Loucy (cell line): ENCODE measurements around the gene CDH26.

Experiments
- H2AFZ ChIP-seq: fragments of 200-600 bp; sonication (generic); 2 replicates; pipeline ENCODE4 v1.6.0; 2016; ENCODE audit warnings: antibody characterized with exemption, mild to moderate bottlenecking, low read length, moderate library complexity
- H3F3A ChIP-seq: fragments of 200-600 bp; 2 replicates; pipeline ENCODE4 v1.6.0; 2016; ENCODE audit warnings: antibody characterized with exemption, low read depth, mild to moderate bottlenecking
- H3K27me3 ChIP-seq: fragments of 200-600 bp; sonication (generic); 2 replicates; pipeline ENCODE4 v1.6.1; 2014; ENCODE audit warnings: low read length, mild to moderate bottlenecking; ENCODE audit not compliant: insufficient read depth, poor library complexity, severe bottlenecking
- H3K36me3 ChIP-seq: fragments of 200-600 bp; sonication (generic); 2 replicates; pipeline ENCODE4 v1.6.1; 2016; ENCODE audit warnings: low read length; ENCODE audit not compliant: insufficient read depth
- H3K4me1 ChIP-seq: fragments of 200-600 bp; sonication (generic); 2 replicates; pipeline ENCODE4 v1.5.1; 2014; ENCODE audit warnings: low read length, mild to moderate bottlenecking; ENCODE audit not compliant: insufficient read depth, poor library complexity, severe bottlenecking
- H3K4me2 ChIP-seq: fragments of 200-600 bp; sonication (generic); 2 replicates; pipeline ENCODE4 v1.6.0; 2014; ENCODE audit warnings: antibody characterized with exemption, low read length, low read depth, mild to moderate bottlenecking; ENCODE audit not compliant: poor library complexity, severe bottlenecking
- H3K4me3 ChIP-seq: fragments of 200-600 bp; sonication (generic); 2 replicates; pipeline ENCODE4 v1.5.1; 2014; ENCODE audit warnings: low read length, mild to moderate bottlenecking, mixed read lengths; ENCODE audit not compliant: poor library complexity, severe bottlenecking
- H3K79me2 ChIP-seq: fragments of 200-600 bp; sonication (generic); 2 replicates; pipeline ENCODE4 v1.6.1; 2014; ENCODE audit warnings: low read length; ENCODE audit not compliant: insufficient read depth
- H3K9ac ChIP-seq: fragments of 200-600 bp; sonication (generic); 2 replicates; pipeline ENCODE4 v1.6.0; 2014; ENCODE audit warnings: mild to moderate bottlenecking, low read depth, low read length, moderate library complexity; ENCODE audit not compliant: poor library complexity, severe bottlenecking
- H3K9me2 ChIP-seq: fragments of 200-600 bp; sonication (generic); replicated peaks from 2 replicates; pipeline ENCODE4 v1.6.1; 2016; ENCODE audit warnings: low read depth, low read length, mixed read lengths
- H3K9me3 ChIP-seq: fragments of 200-600 bp; sonication (generic); 2 replicates; pipeline ENCODE4 v1.6.1; 2014; ENCODE audit warnings: mild to moderate bottlenecking, antibody characterized with exemption, low read length, low read depth; ENCODE audit not compliant: insufficient read depth
- H4K20me1 ChIP-seq: fragments of 200-600 bp; sonication (generic); 2 replicates; pipeline ENCODE4 v1.6.0; 2014; ENCODE audit warnings: antibody characterized with exemption, low read length, mild to moderate bottlenecking; ENCODE audit not compliant: insufficient read depth, poor library complexity, severe bottlenecking
- EZH2phosphoT487 ChIP-seq: fragments of 200-600 bp; IDR thresholded peaks from 2 replicates; pipeline ENCODE4 v1.6.1; 2018; ENCODE audit warnings: antibody characterized with exemption, mild to moderate bottlenecking, moderate library complexity, borderline replicate concordance
- TF ChIP-seq, protein P1 (sequence below): fragments of 200-600 bp; sonication (generic); conservative IDR thresholded peaks from 2 replicates; pipeline ENCODE4 v1.5.1; 2014; ENCODE audit warnings: mild to moderate bottlenecking, antibody characterized with exemption, low read length

Gene CDH26

DNA sequence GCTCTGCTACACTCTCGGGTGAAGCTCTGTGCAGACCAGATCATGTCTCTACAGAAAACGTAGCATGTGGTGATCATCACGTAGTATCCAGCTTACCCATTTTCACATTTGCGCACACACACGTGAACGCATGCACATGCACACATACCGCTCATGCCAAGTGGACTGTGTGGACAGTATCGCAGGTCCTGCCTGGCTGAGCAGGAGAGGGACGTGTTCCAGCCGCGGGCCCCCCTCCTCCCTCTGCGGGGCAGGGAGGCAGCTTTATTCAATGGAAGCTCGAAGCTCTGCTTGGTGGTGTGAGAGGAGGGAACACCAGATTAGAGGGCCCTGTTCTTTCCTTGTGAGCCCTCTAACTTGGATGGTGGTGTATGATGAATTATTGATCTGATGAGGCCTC is 51.1 kb downstream of the CDH26 start:
- Histone ChIP-seq H3K4me3 (no peak overlapping the region), H3F3A (no peaks in the 10 kb centered on the region), H3K27me3 (no peaks in the 10 kb centered on the region), H3K9me2 (no peaks in the 10 kb centered on the region), H3K4me2 (no peak overlapping the region), H3K4me1 (peaks cover 19% of the 10 kb centered on the region), H2AFZ (no peak overlapping the region), H3K9me3 (no peaks in the 10 kb centered on the region), H3K79me2 (no peaks in the 10 kb centered on the region), H3K36me3 (no peaks in the 10 kb centered on the region), H3K9ac (no peak overlapping the region), H4K20me1 (no peaks in the 10 kb centered on the region)
- TF ChIP-seq EZH2phosphoT487, result no peak

DNA sequence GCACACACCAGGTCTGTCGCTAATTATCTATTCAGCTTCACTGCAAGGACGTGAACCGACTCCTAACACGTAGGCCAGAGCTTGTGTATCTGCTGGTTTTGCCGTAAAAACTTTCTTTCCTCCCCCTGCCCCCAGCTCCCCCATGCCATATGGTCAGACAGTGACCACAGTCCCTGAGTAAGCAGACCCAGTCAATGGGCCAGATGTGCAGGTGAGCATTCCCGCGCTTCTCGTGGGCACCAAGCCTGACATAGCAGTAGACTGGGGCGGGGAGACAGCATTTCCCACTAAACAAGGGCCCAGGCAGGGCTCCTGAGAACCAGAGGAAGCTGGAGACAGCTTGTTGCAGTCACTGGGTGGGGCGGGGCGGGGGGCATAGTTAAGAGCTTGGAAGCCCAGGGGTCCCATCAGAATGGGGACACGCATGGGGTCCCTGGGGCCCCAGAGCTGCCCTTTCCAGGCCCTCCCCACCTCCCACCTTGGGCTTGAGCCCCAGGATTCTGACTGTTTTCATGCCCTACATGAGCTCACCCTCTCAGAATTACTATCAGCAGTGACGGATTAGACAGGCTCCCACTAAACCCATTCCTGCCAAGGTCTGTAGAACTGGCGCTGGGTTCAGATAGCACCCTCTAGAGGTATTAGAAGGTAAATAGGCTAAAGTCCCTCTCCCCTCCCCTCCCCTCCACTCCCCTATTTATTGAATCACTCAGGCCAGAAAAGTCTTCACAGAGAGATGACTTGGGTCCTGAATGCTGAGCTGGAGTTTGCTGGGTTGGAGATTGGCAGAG is 51.8 kb downstream of the CDH26 start:
- H3K79me2 ChIP-seq, result no peaks in the 10 kb centered on the region
- no peaks in the 10 kb centered on the region for H3K36me3 ChIP-seq
- peaks cover 19% of the 10 kb centered on the region for H3K4me1 ChIP-seq
- TF ChIP-seq, protein P1, sequence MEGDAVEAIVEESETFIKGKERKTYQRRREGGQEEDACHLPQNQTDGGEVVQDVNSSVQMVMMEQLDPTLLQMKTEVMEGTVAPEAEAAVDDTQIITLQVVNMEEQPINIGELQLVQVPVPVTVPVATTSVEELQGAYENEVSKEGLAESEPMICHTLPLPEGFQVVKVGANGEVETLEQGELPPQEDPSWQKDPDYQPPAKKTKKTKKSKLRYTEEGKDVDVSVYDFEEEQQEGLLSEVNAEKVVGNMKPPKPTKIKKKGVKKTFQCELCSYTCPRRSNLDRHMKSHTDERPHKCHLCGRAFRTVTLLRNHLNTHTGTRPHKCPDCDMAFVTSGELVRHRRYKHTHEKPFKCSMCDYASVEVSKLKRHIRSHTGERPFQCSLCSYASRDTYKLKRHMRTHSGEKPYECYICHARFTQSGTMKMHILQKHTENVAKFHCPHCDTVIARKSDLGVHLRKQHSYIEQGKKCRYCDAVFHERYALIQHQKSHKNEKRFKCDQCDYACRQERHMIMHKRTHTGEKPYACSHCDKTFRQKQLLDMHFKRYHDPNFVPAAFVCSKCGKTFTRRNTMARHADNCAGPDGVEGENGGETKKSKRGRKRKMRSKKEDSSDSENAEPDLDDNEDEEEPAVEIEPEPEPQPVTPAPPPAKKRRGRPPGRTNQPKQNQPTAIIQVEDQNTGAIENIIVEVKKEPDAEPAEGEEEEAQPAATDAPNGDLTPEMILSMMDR, result peak; percentile 67
- TF ChIP-seq EZH2phosphoT487, result no peak
- no peaks in the 10 kb centered on the region for H4K20me1 ChIP-seq
- H3K9me3 ChIP-seq, result no peaks in the 10 kb centered on the region
- no peak overlapping the region for H3K9ac ChIP-seq
- H3K27me3 ChIP-seq, result no peaks in the 10 kb centered on the region
- no peak overlapping the region for H3K4me2 ChIP-seq
- no peak overlapping the region for H3K4me3 ChIP-seq
- H3F3A ChIP-seq, result no peaks in the 10 kb centered on the region
- H3K9me2 ChIP-seq, result no peaks in the 10 kb centered on the region
- H2AFZ ChIP-seq, result no peak overlapping the region

DNA sequence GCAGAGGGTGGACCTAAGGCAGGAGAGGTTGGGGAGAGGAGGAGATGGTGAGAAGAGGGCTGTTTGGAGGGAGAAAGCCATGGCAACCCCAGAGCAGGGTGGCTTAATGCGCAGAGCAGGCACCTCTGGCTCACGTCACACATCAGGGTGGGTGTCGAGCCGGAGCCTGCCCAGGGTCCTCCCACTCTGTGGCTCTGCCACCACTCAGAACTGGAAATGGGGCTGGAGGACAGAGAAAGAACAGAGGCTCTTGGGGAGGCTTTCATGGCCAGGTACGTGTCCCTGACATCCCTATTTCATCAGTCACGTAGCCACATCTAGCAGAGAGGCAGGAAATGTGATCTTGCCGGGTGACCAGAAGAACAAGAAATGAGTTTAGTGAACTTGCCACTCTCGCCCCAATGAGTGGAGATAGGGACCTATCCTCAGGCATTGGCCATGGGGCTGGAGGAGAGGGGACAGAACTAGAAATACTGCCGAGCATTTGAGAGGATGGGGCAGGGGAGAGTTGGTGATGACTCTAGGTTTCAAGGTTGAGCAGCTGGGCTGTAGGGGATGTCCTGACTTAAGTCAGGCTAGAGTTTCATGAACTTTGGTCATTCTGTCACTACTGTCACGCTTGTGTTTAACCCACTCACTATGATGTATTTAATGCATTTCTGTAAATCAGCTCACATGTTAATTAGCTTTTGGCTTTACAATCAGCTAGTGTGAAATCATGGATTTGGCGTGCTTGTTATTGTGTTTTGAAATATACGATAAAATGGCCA is 52.7 kb downstream of the CDH26 start:
- H3K4me3 ChIP-seq, result no peak overlapping the region
- no peaks in the 10 kb centered on the region for H3K79me2 ChIP-seq
- no peak overlapping the region for H3K9ac ChIP-seq
- no peaks in the 10 kb centered on the region for H3K9me2 ChIP-seq
- peaks cover 19% of the 10 kb centered on the region for H3K4me1 ChIP-seq
- H3K36me3 ChIP-seq, result no peaks in the 10 kb centered on the region
- TF ChIP-seq, protein P1, result no peak
- TF ChIP-seq EZH2phosphoT487, result no peak
- H3K27me3 ChIP-seq, result no peaks in the 10 kb centered on the region
- no peaks in the 10 kb centered on the region for H4K20me1 ChIP-seq
- H3F3A ChIP-seq, result no peaks in the 10 kb centered on the region
- H3K4me2 ChIP-seq, result peak overlapping the region; percentile 22
- H2AFZ ChIP-seq, result no peak overlapping the region
- no peaks in the 10 kb centered on the region for H3K9me3 ChIP-seq
